IMR-90 (cell line): ENCODE measurements around the gene RAB29. TPM values are rescaled to one million over a fixed set of nuclear protein-coding genes. Genes with fewer than 3 reads are reported as not detected.

Source experiments
- ATAC-seq: fragments of 200-7000 bp; cut with Tn5 transposase; 2 replicates; pipeline ENCODE4 v1.9.1; 2020; ENCODE audit warnings: low read depth, mild to moderate bottlenecking, moderate library complexity
- BruUV-seq: library from RNA; stranded (reverse); fragments of 400-500 nt; replicated peaks from 2 replicates; lab custom pipeline; 2021; lab: Mats Ljungman, UMichigan
- CTCF ChIA-PET: fragments of 300-600 bp; formaldehyde crosslinking; extraction: SDS; loops from one replicate; lab custom pipeline; 2021; ENCODE audit warnings: antibody characterized with exemption; lab: Yijun Ruan, JAX
- POLR2A ChIA-PET: fragments of 300-600 bp; sonication (Branson Sonifier 250); formaldehyde crosslinking; loops from one replicate; lab custom pipeline; 2022; ENCODE audit warnings: antibody characterized with exemption; ENCODE audit not compliant: unreplicated experiment; lab: Charles Lee
- DNase-seq: peaks from one replicate; pipeline ENCODE4 v3.0.0; 2013
- H2AFZ ChIP-seq: replicated peaks from 2 replicates; pipeline ENCODE3; 2013; ENCODE audit warnings: low read length, mild to moderate bottlenecking; ENCODE audit not compliant: poor library complexity
- H2AK5ac ChIP-seq: 2 replicates; pipeline ENCODE4 v1.6.1; 2013; ENCODE audit warnings: low read depth, low read length, inconsistent platforms
- H2AK9ac ChIP-seq: replicated peaks from 2 replicates; pipeline ENCODE3; 2013; ENCODE audit warnings: mild to moderate bottlenecking, low read depth, low read length, moderate library complexity; ENCODE audit not compliant: poor library complexity
- H2BK120ac ChIP-seq: 2 replicates; pipeline ENCODE4 v1.6.1; 2013; ENCODE audit warnings: low read depth, low read length, inconsistent platforms
- H2BK15ac ChIP-seq: 3 replicates; pipeline ENCODE4 v1.6.1; 2013; ENCODE audit warnings: low read depth, low read length, inconsistent platforms
- H2BK20ac ChIP-seq: 2 replicates; pipeline ENCODE4 v1.6.1; 2013; ENCODE audit warnings: low read depth, mild to moderate bottlenecking, inconsistent platforms, low read length, moderate library complexity
- H2BK5ac ChIP-seq: 2 replicates; pipeline ENCODE4 v1.6.1; 2013; ENCODE audit warnings: mild to moderate bottlenecking, low read depth, low read length, inconsistent platforms; ENCODE audit not compliant: poor library complexity, severe bottlenecking
- H3K14ac ChIP-seq: replicated peaks from 2 replicates; pipeline ENCODE4 v1.6.1; 2013; ENCODE audit warnings: low read depth, low read length, inconsistent platforms
- H3K18ac ChIP-seq: 2 replicates; pipeline ENCODE4 v1.6.1; 2013; ENCODE audit warnings: low read depth, low read length, control low read depth
- H3K23ac ChIP-seq: 2 replicates; pipeline ENCODE4 v1.6.1; 2013; ENCODE audit warnings: low read depth, low read length, inconsistent platforms
- H3K27ac ChIP-seq: 2 replicates; pipeline ENCODE4 v1.5.1; 2013; ENCODE audit warnings: mild to moderate bottlenecking, control low read depth, low read length; ENCODE audit not compliant: insufficient read depth
- H3K27me3 ChIP-seq: 2 replicates; pipeline ENCODE4 v1.6.1; 2013; ENCODE audit warnings: low read length; ENCODE audit not compliant: control insufficient read depth, insufficient read depth
- H3K36me3 ChIP-seq: 2 replicates; pipeline ENCODE4 v1.6.1; 2013; ENCODE audit warnings: low read length, mixed read lengths; ENCODE audit not compliant: control insufficient read depth, insufficient read depth
- H3K4ac ChIP-seq: 2 replicates; pipeline ENCODE4 v1.6.1; 2013; ENCODE audit warnings: low read depth, low read length, inconsistent platforms
- H3K4me1 ChIP-seq: 2 replicates; pipeline ENCODE4 v1.6.1; 2013; ENCODE audit warnings: low read length, mixed read lengths; ENCODE audit not compliant: control insufficient read depth, insufficient read depth
- H3K4me2 ChIP-seq: 2 replicates; pipeline ENCODE4 v1.6.1; 2013; ENCODE audit warnings: low read depth, mild to moderate bottlenecking, control low read depth, low read length, moderate library complexity
- H3K4me3 ChIP-seq: 2 replicates; pipeline ENCODE4 v1.5.1; 2013; ENCODE audit warnings: low read depth, mild to moderate bottlenecking, control low read depth, low read length, moderate library complexity; ENCODE audit not compliant: insufficient read depth
- H3K56ac ChIP-seq: 2 replicates; pipeline ENCODE4 v1.6.1; 2013; ENCODE audit warnings: low read length, inconsistent platforms; ENCODE audit not compliant: insufficient read depth; ENCODE audit errors: extremely low read depth
- H3K79me1 ChIP-seq, 2 experiments: 2 replicates each; pipeline ENCODE4 v1.6.1; 2013; ENCODE audit warnings: low read length in 2 of 2, inconsistent platforms in 1 of 2, low read depth in 1 of 2
- H3K9ac ChIP-seq: 2 replicates; pipeline ENCODE4 v1.6.1; 2013; ENCODE audit warnings: low read depth, low read length, control low read depth
- H3K9me1 ChIP-seq: 2 replicates; pipeline ENCODE4 v1.6.1; 2013; ENCODE audit warnings: low read length, inconsistent platforms; ENCODE audit not compliant: insufficient read depth
- H3K9me3 ChIP-seq: 2 replicates; pipeline ENCODE4 v1.6.1; 2013; ENCODE audit warnings: low read length; ENCODE audit not compliant: control insufficient read depth, insufficient read depth
- H4K20me1 ChIP-seq: 2 replicates; pipeline ENCODE4 v1.6.1; 2013; ENCODE audit warnings: low read length, inconsistent platforms; ENCODE audit not compliant: insufficient read depth
- H4K5ac ChIP-seq: 2 replicates; pipeline ENCODE4 v1.6.1; 2013; ENCODE audit warnings: mild to moderate bottlenecking, low read depth, low read length, control low read depth
- H4K8ac ChIP-seq, 2 experiments: 2 replicates each; pipeline ENCODE4 v1.6.1; 2013; ENCODE audit warnings: low read depth in 2 of 2, low read length in 2 of 2, control low read depth in 1 of 2, inconsistent platforms in 1 of 2
- H4K91ac ChIP-seq: 2 replicates; pipeline ENCODE4 v1.6.1; 2013; ENCODE audit warnings: low read depth, low read length, inconsistent platforms; ENCODE audit not compliant: insufficient read depth
- RAD21 ChIP-seq: IDR thresholded peaks from 2 replicates; pipeline ENCODE4 v1.6.1; 2012; ENCODE audit warnings: low read length, improper control_type of control experiment
- USF2 ChIP-seq: fragments of 150-350 bp; IDR thresholded peaks from 2 replicates; pipeline ENCODE4 v1.6.1; 2017; ENCODE audit warnings: mild to moderate bottlenecking, antibody characterized with exemption, low read length, low read depth
- WGBS, 2 experiments: methylation state at CpG; one replicate each; pipeline versions ENCODE4 v1.1.5 to v1.1.7; 2013; ENCODE audit warnings: missing lambda C conversion rate in 2 of 2; ENCODE audit not compliant: insufficient read length in 1 of 2; ENCODE audit errors: extremely low coverage in 2 of 2; 5-methylcytosine and 5-hydroxymethylcytosine counted together
- dilution Hi-C: fragments of 300-500 bp; cut with HindIII; formaldehyde crosslinking; loops from one replicate; pipeline ENCODE4 v1.14.3; 2018; ENCODE audit warnings: low sequenced_read_pairs; ENCODE audit not compliant: unreplicated experiment
- in situ Hi-C: fragments of 300-500 bp; cut with MboI; formaldehyde crosslinking; loops from 3 replicates; pipeline ENCODE4 v1.14.3; 2019; ENCODE audit warnings: low sequenced_read_pairs, inconsistent platforms, mixed read lengths
- intact Hi-C: fragments of 100-400 bp; cut with micrococcal nuclease; formaldehyde crosslinking; loops from 2 replicates; pipeline ENCODE4 v1.10.0; 2022
- polyA plus RNA-seq, 3 experiments: library from polyadenylated mRNA; depleted of rRNA; stranded (reverse); fragments of >200 nt; gene quantifications; 2 replicates each; pipeline ENCODE4 v1.2.3, GENCODE V29; 2012; ENCODE audit warnings: low replicate concordance in 1 of 3
- total RNA-seq: library from RNA; depleted of rRNA; stranded (reverse); fragments of >200 nt; gene quantifications from 2 replicates; pipeline ENCODE4 v1.2.3, GENCODE V29; 2012
- TF ChIP-seq, protein P1 (sequence below): fragments of 150-350 bp; IDR thresholded peaks from 2 replicates; pipeline ENCODE4 v1.6.1; 2016; ENCODE audit warnings: low read depth, mild to moderate bottlenecking, low read length, moderate library complexity, borderline replicate concordance

The RAB29 gene
- total and polyA plus RNA-seq, 2 of the 4 experiments (the other 2 are of a cell fraction) = 5.7 to 7.3 TPM

DNA sequence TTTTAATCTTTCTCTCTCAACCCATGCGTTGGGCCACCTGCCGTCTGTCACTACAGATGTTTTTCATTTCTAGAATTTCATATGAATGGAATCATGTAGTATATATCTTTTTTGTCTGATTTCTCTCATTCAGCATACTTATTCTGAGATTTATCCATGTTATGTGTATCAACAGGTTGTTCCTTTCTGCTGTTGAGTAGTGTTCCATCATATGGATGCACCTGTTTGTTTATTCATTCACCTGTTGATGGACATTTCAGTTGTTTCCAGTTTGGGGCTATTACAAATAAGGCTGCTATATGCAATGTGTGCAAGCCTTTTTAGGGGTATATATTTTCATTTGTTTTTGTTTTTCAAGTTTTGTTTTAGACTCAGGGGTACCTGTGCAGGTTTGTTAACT, 47.1 kb upstream of the RAB29 start:
- no peak for TF ChIP-seq RAD21
- TF ChIP-seq, protein P1, sequence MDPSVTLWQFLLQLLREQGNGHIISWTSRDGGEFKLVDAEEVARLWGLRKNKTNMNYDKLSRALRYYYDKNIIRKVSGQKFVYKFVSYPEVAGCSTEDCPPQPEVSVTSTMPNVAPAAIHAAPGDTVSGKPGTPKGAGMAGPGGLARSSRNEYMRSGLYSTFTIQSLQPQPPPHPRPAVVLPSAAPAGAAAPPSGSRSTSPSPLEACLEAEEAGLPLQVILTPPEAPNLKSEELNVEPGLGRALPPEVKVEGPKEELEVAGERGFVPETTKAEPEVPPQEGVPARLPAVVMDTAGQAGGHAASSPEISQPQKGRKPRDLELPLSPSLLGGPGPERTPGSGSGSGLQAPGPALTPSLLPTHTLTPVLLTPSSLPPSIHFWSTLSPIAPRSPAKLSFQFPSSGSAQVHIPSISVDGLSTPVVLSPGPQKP = no peak
- TF ChIP-seq USF2 = no peak
- Histone ChIP-seq H3K14ac (no peak overlapping the region), H2BK5ac (no peak overlapping the region), H3K4me2 (no peak overlapping the region), H2BK120ac (no peak overlapping the region), H3K9me1 (no peaks in the 10 kb centered on the region), H3K18ac (no peak overlapping the region), H3K79me1 (no peaks in the 10 kb centered on the region), H3K27ac (no peak overlapping the region), H3K4ac (no peak overlapping the region), H2AFZ (no peak overlapping the region), H3K4me3 (no peak overlapping the region), H4K8ac (no peak overlapping the region), H4K91ac (no peak overlapping the region), H3K36me3 (no peaks in the 10 kb centered on the region), H3K9ac (no peak overlapping the region), H2BK15ac (no peak overlapping the region), H3K4me1 (no peaks in the 10 kb centered on the region), H3K23ac (no peak overlapping the region), H2BK20ac (no peak overlapping the region), H4K5ac (no peak overlapping the region), H4K20me1 (no peaks in the 10 kb centered on the region), H3K9me3 (no peaks in the 10 kb centered on the region), H2AK5ac (no peak overlapping the region), H2AK9ac (no peak overlapping the region), H3K56ac (no peak overlapping the region), H3K27me3 (peaks cover 26% of the 10 kb centered on the region)
- CTCF ChIA-PET = no interaction called here
- POLR2A ChIA-PET = no interaction called here
- ATAC-seq (no peak), DNase-seq (no peak)
- in situ Hi-C loops = no loop called here
- dilution Hi-C loops = no loop called here
- BruUV-seq = no TSS peak
- intact Hi-C loops = no loop called here
- no CpG with 5 or more reads among the region's 2 CpGs for WGBS, 2 experiments
